ENCODE results near the gene RHBDF1. TPM values are rescaled to one million over a fixed set of nuclear protein-coding genes. Genes with fewer than 3 reads are reported as not detected.
"Not testable (repeated sequence)": the region's sequence is repeated elsewhere in the genome, so short reads cannot be mapped to it uniquely, and the experiment has no call there.

RHBDF1 gene
- total RNA-seq, 1 donor from 2014 or later: 48.4 TPM

DNA sequence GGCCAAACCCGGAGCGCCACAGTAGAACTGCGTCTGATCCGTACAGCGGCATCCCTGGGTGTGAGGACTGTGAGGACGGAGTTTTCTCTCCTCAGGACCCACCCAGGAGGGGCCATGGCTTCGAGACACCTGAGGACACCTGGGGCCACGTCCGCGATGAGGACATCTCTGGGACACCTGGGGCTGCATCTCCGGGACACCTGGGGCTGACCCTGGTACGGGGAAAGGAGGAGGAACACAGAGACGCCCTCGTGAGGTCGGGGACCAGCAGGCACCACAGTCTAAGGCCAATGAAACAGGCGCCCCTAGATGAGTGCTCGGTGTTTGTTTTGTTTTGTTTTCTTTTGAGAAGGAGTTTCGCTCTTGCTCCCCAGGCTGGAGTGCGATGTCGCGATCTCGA is 48.3 kb downstream of the RHBDF1 start:
- DNase-seq; H3K27ac ChIP-seq; H3K9me3 ChIP-seq; H3K27me3 ChIP-seq; H3K4me1 ChIP-seq; H3K4me3 ChIP-seq; H3K36me3 ChIP-seq; intact Hi-C loops (cut with DNase I): not testable (repeated sequence)
- peak; percentile 11 for ATAC-seq

DNA sequence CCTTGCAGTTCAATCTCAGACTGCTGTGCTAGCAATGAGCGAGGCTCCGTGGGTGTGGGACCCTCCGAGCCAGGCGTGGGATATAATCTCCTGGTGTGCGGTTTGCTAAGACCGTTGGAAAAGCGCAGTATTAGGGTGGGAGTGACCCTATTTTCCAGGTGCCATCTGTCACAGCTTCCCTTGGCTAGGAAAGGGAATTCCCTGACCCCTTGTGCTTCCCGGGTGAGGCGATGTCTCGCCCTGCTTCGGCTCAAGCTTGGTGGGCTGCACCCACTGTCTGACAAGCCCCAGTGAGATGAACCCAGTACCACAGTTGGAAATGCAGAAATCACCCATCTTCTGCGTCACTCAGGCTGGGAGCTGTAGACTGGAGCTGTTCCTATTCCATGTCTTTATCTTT is 51.5 kb downstream of the RHBDF1 start:
- ATAC-seq; H3K9me3 ChIP-seq; H3K36me3 ChIP-seq; DNase-seq; intact Hi-C loops (cut with DNase I); H3K27ac ChIP-seq; H3K27me3 ChIP-seq; H3K4me1 ChIP-seq; H3K4me3 ChIP-seq: not testable (repeated sequence)

DNA sequence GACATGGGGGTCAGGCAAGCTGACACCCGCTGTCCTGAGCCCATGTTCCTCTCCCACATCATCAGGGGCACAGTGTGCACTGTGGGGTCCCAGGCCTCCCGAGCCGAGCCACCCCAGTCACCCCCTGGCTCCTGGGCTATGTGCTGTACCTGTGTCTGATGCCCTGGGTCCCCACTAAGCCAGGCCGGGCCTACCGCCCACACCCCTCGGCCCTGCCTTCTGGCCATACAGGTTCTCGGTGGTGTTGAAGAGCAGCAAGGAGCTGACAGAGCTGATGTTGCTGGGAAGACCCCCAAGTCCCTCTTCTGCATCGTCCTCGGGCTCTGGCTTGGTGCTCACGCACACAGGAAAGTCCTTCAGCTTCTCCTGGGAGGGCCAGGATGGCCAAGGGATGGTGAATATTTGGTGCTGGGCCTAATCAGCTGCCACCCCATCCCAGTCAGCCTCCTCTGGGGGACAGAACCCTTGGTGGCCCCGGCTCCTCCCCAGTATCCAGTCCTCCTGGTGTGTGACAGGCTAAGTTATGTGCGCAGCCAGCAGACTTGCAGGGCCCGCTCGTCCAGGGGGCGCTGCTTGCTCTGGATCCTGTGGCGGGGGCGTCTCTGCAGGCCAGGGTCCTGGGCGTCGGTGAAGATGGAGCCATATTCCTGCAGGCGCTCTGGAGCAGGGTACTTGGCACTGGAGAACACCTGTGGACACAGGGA is 55.2 kb downstream of the RHBDF1 start:
- H3K36me3 ChIP-seq; DNase-seq; H3K9me3 ChIP-seq; H3K4me3 ChIP-seq; intact Hi-C loops (cut with DNase I); ATAC-seq; H3K4me1 ChIP-seq; H3K27ac ChIP-seq; H3K27me3 ChIP-seq: not testable (repeated sequence)

DNA sequence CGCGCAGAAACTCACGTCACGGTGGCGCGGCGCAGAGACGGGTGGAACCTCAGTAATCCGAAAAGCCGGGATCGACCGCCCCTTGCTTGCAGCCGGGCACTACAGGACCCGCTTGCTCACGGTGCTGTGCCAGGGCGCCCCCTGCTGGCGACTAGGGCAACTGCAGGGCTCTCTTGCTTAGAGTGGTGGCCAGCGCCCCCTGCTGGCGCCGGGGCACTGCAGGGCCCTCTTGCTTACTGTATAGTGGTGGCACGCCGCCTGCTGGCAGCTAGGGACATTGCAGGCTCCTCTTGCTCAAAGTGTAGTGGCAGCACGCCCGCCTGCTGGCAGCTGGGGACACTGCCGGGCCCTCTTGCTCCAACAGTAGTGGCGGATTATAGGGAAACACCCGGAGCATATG is 61.7 kb downstream of the RHBDF1 start:
- H3K9me3 ChIP-seq: not testable (repeated sequence)

DNA sequence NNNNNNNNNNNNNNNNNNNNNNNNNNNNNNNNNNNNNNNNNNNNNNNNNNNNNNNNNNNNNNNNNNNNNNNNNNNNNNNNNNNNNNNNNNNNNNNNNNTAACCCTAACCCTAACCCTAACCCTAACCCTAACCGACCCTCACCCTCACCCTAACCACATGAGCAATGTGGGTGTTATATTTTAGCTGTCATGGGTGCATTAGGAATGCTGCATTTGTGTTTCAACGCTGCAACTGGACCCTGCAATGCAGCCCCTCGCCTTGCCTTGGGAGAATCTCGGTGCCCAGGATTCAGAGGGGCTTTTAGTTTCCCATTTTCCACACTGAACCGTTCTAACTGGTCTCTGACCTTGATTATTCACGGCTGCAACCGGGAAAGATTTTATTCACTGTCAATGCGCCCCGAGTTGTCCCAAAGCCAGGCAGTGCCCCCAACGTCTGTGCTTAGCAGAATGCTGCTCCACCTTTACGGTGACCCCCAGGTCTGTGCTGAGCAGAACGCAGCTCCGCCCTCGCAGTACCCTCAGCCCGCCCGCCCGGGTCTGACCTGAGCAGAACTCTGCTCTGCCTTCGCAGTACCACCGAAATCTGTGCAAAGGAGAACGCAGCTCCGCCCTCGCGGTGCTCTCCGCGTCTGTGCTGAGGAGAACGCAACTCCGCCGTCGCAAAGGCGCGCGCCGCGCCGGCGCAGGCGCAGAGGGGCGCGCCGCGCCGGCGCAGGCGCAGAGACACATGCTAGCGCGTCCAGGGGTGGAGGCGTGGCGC is 62.3 kb downstream of the RHBDF1 start:
- H3K4me3 ChIP-seq: no peak overlapping the region
- DNase-seq: no peak
- H3K27ac ChIP-seq: no peak overlapping the region
- no peaks in the 10 kb centered on the region for H3K36me3 ChIP-seq
- intact Hi-C loops (cut with DNase I): no loop called here
- peak; percentile 85 for ATAC-seq
- H3K9me3 ChIP-seq: no peaks in the 10 kb centered on the region
- H3K4me1 ChIP-seq: no peaks in the 10 kb centered on the region
- no peaks in the 10 kb centered on the region for H3K27me3 ChIP-seq
- TF ChIP-seq, protein P1, sequence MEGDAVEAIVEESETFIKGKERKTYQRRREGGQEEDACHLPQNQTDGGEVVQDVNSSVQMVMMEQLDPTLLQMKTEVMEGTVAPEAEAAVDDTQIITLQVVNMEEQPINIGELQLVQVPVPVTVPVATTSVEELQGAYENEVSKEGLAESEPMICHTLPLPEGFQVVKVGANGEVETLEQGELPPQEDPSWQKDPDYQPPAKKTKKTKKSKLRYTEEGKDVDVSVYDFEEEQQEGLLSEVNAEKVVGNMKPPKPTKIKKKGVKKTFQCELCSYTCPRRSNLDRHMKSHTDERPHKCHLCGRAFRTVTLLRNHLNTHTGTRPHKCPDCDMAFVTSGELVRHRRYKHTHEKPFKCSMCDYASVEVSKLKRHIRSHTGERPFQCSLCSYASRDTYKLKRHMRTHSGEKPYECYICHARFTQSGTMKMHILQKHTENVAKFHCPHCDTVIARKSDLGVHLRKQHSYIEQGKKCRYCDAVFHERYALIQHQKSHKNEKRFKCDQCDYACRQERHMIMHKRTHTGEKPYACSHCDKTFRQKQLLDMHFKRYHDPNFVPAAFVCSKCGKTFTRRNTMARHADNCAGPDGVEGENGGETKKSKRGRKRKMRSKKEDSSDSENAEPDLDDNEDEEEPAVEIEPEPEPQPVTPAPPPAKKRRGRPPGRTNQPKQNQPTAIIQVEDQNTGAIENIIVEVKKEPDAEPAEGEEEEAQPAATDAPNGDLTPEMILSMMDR (IDR thresholded peaks at IDR 0.05): no peak

More for the DNA sequence above, 61.7 kb downstream of the RHBDF1 start:
- H3K27ac ChIP-seq; H3K36me3 ChIP-seq; ATAC-seq; H3K4me1 ChIP-seq; H3K27me3 ChIP-seq; H3K4me3 ChIP-seq; intact Hi-C loops (cut with DNase I): not testable (repeated sequence)
- peak; percentile 96 for DNase-seq
- TF ChIP-seq, protein P1 (IDR thresholded peaks at IDR 0.05): peak; percentile 49

Small RNA genes within 50 kb of the gene (microRNA-seq; reads per million reads assigned to microRNA genes)
- gene MIR6859-4 (ENCODE audit: borderline microRNAs expressed): not detected

Other genes with a start within 250 kb of the RHBDF1 start
- 12.0 TPM for gene POLR3K, start 19.0 kb downstream of the RHBDF1 start, total RNA-seq
- 11.6 TPM for gene SNRNP25, start 18.8 kb downstream of the RHBDF1 start, total RNA-seq
- gene MPG, start 5.6 kb upstream of the RHBDF1 start, total RNA-seq: 42.5 TPM
- 30.6 TPM for gene NPRL3, start 66.0 kb upstream of the RHBDF1 start, total RNA-seq
- not detected for gene HBZ, start 80.0 kb upstream of the RHBDF1 start, total RNA-seq
- not detected for gene HBM, start 93.3 kb upstream of the RHBDF1 start, total RNA-seq
- 248 TPM for gene HBA2, start 100.2 kb upstream of the RHBDF1 start, total RNA-seq
- gene HBA1, start 104.0 kb upstream of the RHBDF1 start, total RNA-seq: 241 TPM
- not detected for gene HBQ1, start 107.8 kb upstream of the RHBDF1 start, total RNA-seq
- gene LUC7L, start 156.8 kb upstream of the RHBDF1 start, total RNA-seq: 78.8 TPM
- 56.0 TPM for gene FAM234A, start 162.2 kb upstream of the RHBDF1 start, total RNA-seq
- gene RGS11, start 203.3 kb upstream of the RHBDF1 start, total RNA-seq: 7.8 TPM
- 1.3 TPM for gene ARHGDIG, start 208.0 kb upstream of the RHBDF1 start, total RNA-seq
- 0.96 TPM for gene PDIA2, start 210.5 kb upstream of the RHBDF1 start, total RNA-seq

All from upper lobe of right lung (tissue), 1 donor.